ENCODE results near the gene MIA2. TPM values are rescaled to one million over a fixed set of nuclear protein-coding genes. Genes with fewer than 3 reads are reported as not detected.
A peak's percentile ranks its signal among the peaks of the same experiment; 100 is the strongest.

MIA2 gene
- total and polyA plus RNA-seq, 2 experiments from 2014 or later: 9.5 to 10.9 TPM

- ATAC-seq (peak; percentile 88), DNase-seq (ENCODE audit: low spot score) (peak; percentile 92)
- Mint-ChIP-seq H3K4me1 (peaks cover 37% of the 10 kb centered on the region), H3K4me3 (peak overlapping the region; percentile 11; the same call in 1 of the 3 replicates), H3K9me3 (peaks cover 11% of the 10 kb centered on the region; the same call in 2 of the 3 replicates), H3K27ac (peak overlapping the region; percentile 0; the same call in 1 of the 2 replicates), H3K27me3 (ENCODE audit: insufficient read depth, low read depth, poor library complexity) (peaks cover 4% of the 10 kb centered on the region), H3K36me3 (ENCODE audit: low read depth) (peaks cover 17% of the 10 kb centered on the region; the same call in 2 of the 3 replicates)
- H3K27ac ChIP-seq (ENCODE audit: low read depth): peak overlapping the region; percentile 48; the same call in 1 of the 2 replicates
- no peaks in the 10 kb centered on the region for H4K20me1 ChIP-seq (replicated peaks; ENCODE audit: insufficient read depth)
- no peak overlapping the region for H3K4me3 ChIP-seq
- peaks cover 15% of the 10 kb centered on the region for H3K4me1 ChIP-seq (ENCODE audit: insufficient read depth)
- no peak overlapping the region for H2AFZ ChIP-seq
- TF ChIP-seq, protein P1, sequence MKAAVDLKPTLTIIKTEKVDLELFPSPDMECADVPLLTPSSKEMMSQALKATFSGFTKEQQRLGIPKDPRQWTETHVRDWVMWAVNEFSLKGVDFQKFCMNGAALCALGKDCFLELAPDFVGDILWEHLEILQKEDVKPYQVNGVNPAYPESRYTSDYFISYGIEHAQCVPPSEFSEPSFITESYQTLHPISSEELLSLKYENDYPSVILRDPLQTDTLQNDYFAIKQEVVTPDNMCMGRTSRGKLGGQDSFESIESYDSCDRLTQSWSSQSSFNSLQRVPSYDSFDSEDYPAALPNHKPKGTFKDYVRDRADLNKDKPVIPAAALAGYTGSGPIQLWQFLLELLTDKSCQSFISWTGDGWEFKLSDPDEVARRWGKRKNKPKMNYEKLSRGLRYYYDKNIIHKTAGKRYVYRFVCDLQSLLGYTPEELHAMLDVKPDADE (IDR thresholded peaks at IDR 0.05): no peak
- TF ChIP-seq, protein P2, sequence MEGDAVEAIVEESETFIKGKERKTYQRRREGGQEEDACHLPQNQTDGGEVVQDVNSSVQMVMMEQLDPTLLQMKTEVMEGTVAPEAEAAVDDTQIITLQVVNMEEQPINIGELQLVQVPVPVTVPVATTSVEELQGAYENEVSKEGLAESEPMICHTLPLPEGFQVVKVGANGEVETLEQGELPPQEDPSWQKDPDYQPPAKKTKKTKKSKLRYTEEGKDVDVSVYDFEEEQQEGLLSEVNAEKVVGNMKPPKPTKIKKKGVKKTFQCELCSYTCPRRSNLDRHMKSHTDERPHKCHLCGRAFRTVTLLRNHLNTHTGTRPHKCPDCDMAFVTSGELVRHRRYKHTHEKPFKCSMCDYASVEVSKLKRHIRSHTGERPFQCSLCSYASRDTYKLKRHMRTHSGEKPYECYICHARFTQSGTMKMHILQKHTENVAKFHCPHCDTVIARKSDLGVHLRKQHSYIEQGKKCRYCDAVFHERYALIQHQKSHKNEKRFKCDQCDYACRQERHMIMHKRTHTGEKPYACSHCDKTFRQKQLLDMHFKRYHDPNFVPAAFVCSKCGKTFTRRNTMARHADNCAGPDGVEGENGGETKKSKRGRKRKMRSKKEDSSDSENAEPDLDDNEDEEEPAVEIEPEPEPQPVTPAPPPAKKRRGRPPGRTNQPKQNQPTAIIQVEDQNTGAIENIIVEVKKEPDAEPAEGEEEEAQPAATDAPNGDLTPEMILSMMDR (conservative IDR thresholded peaks at IDR 0.05; ENCODE audit: low read depth in 2 of 2): peak; percentile 79 to 81
- TF ChIP-seq POLR2AphosphoS5 (IDR thresholded peaks at IDR 0.05; ENCODE audit: low read depth): no peak
- no peak for TF ChIP-seq EZH2 (IDR thresholded peaks at IDR 0.05; ENCODE audit: low read depth, unreplicated experiment)
- TF ChIP-seq NANOG (IDR thresholded peaks at IDR 0.05; ENCODE audit: borderline replicate concordance): no peak
- TF ChIP-seq ZNF331 (CRISPR knock-in tag; IDR thresholded peaks at IDR 0.05; ENCODE audit: low read depth): no peak
- TF ChIP-seq JUNB (IDR thresholded peaks at IDR 0.05; ENCODE audit: unreplicated experiment): no peak
- TF ChIP-seq EZH2phosphoT487 (IDR thresholded peaks at IDR 0.05; ENCODE audit: unreplicated experiment): no peak
- TF ChIP-seq, protein P3, sequence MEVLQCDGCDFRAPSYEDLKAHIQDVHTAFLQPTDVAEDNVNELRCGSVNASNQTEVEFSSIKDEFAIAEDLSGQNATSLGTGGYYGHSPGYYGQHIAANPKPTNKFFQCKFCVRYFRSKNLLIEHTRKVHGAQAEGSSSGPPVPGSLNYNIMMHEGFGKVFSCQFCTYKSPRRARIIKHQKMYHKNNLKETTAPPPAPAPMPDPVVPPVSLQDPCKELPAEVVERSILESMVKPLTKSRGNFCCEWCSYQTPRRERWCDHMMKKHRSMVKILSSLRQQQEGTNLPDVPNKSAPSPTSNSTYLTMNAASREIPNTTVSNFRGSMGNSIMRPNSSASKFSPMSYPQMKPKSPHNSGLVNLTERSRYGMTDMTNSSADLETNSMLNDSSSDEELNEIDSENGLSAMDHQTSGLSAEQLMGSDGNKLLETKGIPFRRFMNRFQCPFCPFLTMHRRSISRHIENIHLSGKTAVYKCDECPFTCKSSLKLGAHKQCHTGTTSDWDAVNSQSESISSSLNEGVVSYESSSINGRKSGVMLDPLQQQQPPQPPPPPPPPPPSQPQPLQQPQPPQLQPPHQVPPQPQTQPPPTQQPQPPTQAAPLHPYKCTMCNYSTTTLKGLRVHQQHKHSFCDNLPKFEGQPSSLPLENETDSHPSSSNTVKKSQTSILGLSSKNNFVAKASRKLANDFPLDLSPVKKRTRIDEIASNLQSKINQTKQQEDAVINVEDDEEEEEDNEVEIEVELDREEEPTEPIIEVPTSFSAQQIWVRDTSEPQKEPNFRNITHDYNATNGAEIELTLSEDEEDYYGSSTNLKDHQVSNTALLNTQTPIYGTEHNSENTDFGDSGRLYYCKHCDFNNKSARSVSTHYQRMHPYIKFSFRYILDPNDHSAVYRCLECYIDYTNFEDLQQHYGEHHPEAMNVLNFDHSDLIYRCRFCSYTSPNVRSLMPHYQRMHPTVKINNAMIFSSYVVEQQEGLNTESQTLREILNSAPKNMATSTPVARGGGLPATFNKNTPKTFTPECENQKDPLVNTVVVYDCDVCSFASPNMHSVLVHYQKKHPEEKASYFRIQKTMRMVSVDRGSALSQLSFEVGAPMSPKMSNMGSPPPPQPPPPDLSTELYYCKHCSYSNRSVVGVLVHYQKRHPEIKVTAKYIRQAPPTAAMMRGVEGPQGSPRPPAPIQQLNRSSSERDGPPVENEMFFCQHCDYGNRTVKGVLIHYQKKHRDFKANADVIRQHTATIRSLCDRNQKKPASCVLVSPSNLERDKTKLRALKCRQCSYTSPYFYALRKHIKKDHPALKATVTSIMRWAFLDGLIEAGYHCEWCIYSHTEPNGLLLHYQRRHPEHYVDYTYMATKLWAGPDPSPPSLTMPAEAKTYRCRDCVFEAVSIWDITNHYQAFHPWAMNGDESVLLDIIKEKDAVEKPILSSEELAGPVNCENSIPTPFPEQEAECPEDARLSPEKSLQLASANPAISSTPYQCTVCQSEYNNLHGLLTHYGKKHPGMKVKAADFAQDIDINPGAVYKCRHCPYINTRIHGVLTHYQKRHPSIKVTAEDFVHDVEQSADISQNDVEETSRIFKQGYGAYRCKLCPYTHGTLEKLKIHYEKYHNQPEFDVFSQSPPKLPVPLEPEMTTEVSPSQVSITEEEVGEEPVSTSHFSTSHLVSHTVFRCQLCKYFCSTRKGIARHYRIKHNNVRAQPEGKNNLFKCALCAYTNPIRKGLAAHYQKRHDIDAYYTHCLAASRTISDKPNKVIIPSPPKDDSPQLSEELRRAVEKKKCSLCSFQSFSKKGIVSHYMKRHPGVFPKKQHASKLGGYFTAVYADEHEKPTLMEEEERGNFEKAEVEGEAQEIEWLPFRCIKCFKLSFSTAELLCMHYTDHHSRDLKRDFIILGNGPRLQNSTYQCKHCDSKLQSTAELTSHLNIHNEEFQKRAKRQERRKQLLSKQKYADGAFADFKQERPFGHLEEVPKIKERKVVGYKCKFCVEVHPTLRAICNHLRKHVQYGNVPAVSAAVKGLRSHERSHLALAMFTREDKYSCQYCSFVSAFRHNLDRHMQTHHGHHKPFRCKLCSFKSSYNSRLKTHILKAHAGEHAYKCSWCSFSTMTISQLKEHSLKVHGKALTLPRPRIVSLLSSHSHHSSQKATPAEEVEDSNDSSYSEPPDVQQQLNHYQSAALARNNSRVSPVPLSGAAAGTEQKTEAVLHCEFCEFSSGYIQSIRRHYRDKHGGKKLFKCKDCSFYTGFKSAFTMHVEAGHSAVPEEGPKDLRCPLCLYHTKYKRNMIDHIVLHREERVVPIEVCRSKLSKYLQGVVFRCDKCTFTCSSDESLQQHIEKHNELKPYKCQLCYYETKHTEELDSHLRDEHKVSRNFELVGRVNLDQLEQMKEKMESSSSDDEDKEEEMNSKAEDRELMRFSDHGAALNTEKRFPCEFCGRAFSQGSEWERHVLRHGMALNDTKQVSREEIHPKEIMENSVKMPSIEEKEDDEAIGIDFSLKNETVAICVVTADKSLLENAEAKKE (CRISPR knock-in tag; IDR thresholded peaks at IDR 0.05): peak; percentile 76
- TF ChIP-seq CREB1 (CRISPR knock-in tag; IDR thresholded peaks at IDR 0.05; ENCODE audit: low read depth): no peak
- H3K9me2 ChIP-seq (ENCODE audit: insufficient read depth): no peaks in the 10 kb centered on the region
- no peaks in the 10 kb centered on the region for H3K36me3 ChIP-seq (ENCODE audit: insufficient read depth)
- no peaks in the 10 kb centered on the region for H3K27me3 ChIP-seq (ENCODE audit: insufficient read depth)
- no peaks in the 10 kb centered on the region for H3K79me2 ChIP-seq (replicated peaks; ENCODE audit: insufficient read depth)
- no peaks in the 10 kb centered on the region for H3F3A ChIP-seq (replicated peaks; ENCODE audit: low read depth)
- H3K4me2 ChIP-seq: 0 out of 2 replicates have a peak overlapping the region, but pooled peaks have one; percentile 17
Observed at GRCh38 chr14:39368261-39368959, 134.7 kb downstream of the MIA2 start.
